K562 (cell line): ENCODE results near the gene ATAD3B. TPM values are rescaled to one million over a fixed set of nuclear protein-coding genes. Genes with fewer than 3 reads are reported as not detected.

ENCODE experiments used
- ATAC-seq: fragments of 200-7000 bp; cut with Tn5 transposase; 3 replicates; pipeline ENCODE4 v1.9.1; 2020; ENCODE audit warnings: moderate library complexity
- BruUV-seq: library from RNA; stranded (reverse); fragments of 400-500 nt; replicated peaks from 2 replicates; lab custom pipeline; 2021; lab: Mats Ljungman, UMichigan
- CTCF ChIA-PET: fragments of 300-600 bp; formaldehyde crosslinking; extraction: SDS; loops from one replicate; lab custom pipeline; 2021; ENCODE audit warnings: low intra/inter-chr PET ratio; lab: Yijun Ruan, JAX
- POLR2A ChIA-PET: fragments of 300-600, 350-650 bp; sonication (Branson Sonifier 250); formaldehyde crosslinking; extraction: SDS; loops from one replicate; lab custom pipeline; 2021; ENCODE audit warnings: antibody characterized with exemption, inconsistent platforms; lab: Yijun Ruan, JAX
- DNase-seq, 4 experiments: peaks; one replicate each; pipeline versions ENCODE4 v3.0.0 to v3.0.0-alpha.2; 2011 to 2018; ENCODE audit warnings: low spot score in 3 of 4, mixed read lengths in 3 of 4; ENCODE audit errors: extremely low read depth in 1 of 4
- FAIRE-seq: peaks from 2 replicates; lab custom pipeline; 2011; peaks lifted over from hg19 to GRCh38; lab: Jason Lieb, UNC
- H2AFZ ChIP-seq: 2 replicates; pipeline ENCODE4 v1.6.0; 2011; ENCODE audit warnings: low read depth, low read length, control low read depth, inconsistent platforms
- H3K27ac ChIP-seq: fragments of 200-600 bp; 3 replicates; pipeline ENCODE4 v1.8.0; 2011; ENCODE audit warnings: low read depth, mild to moderate bottlenecking, control low read depth, inconsistent platforms, low read length, moderate library complexity, mixed read lengths; ENCODE audit errors: extremely low read depth
- H3K27me3 ChIP-seq, 2 experiments: fragments of 300-600 bp in 1 of 2; 2 replicates in 1 of 2; 3 replicates in 1 of 2; pipeline versions ENCODE4 v1.6.0 to v1.8.0; 2011; ENCODE audit warnings: inconsistent platforms in 2 of 2, low read length in 2 of 2, mild to moderate bottlenecking in 1 of 2, mixed read lengths in 1 of 2, moderate library complexity in 1 of 2; ENCODE audit not compliant: control insufficient read depth in 2 of 2, insufficient read depth in 2 of 2
- H3K36me3 ChIP-seq: fragments of 300-600 bp; 3 replicates; pipeline ENCODE4 v1.8.0; 2011; ENCODE audit warnings: mild to moderate bottlenecking, low read length, inconsistent platforms; ENCODE audit not compliant: control insufficient read depth, insufficient read depth
- H3K4me1 ChIP-seq, 2 experiments: fragments of 200-600 bp in 1 of 2; replicated peaks in 1 of 2; 2 replicates in 1 of 2; 3 replicates in 1 of 2; pipeline versions ENCODE4 v1.5.1 to v1.8.0; 2011; ENCODE audit warnings: inconsistent platforms in 2 of 2, low read length in 2 of 2, mild to moderate bottlenecking in 1 of 2, mixed read lengths in 1 of 2, moderate library complexity in 1 of 2; ENCODE audit not compliant: control insufficient read depth in 2 of 2, insufficient read depth in 2 of 2
- H3K4me2 ChIP-seq: 2 replicates; pipeline ENCODE4 v1.6.1; 2011; ENCODE audit warnings: low read length, control low read depth, inconsistent platforms, mixed read lengths; ENCODE audit not compliant: insufficient read depth
- H3K4me3 ChIP-seq: fragments of 200-600 bp; sonication (generic), shearing (Covaris generic); 2 replicates; pipeline ENCODE4 v1.5.1; 2016; ENCODE audit warnings: control low read depth, inconsistent platforms
- H3K79me2 ChIP-seq: fragments of 200-600 bp; 3 replicates; pipeline ENCODE4 v1.8.0; 2011; ENCODE audit warnings: low read length, inconsistent platforms; ENCODE audit not compliant: control insufficient read depth, insufficient read depth
- H3K9ac ChIP-seq, 2 experiments: 2 replicates each; pipeline versions ENCODE4 v1.6.0 to v1.6.1; 2011; ENCODE audit warnings: low read depth in 2 of 2, low read length in 2 of 2, control low read depth in 1 of 2, inconsistent platforms in 1 of 2, mild to moderate bottlenecking in 1 of 2, mixed read lengths in 1 of 2; ENCODE audit not compliant: insufficient read depth in 1 of 2
- H3K9me1 ChIP-seq: one replicate; pipeline ENCODE4 v1.6.0; 2011; ENCODE audit warnings: inconsistent platforms, mild to moderate bottlenecking, low read length, moderate library complexity; ENCODE audit not compliant: control insufficient read depth, insufficient read depth
- H3K9me3 ChIP-seq: replicated peaks from 2 replicates; pipeline ENCODE4 v1.5.1; 2011; ENCODE audit warnings: low read depth, low read length, inconsistent platforms; ENCODE audit not compliant: control insufficient read depth, insufficient read depth
- H4K20me1 ChIP-seq: replicated peaks from 2 replicates; pipeline ENCODE4 v1.6.1; 2011; ENCODE audit warnings: low read length, inconsistent platforms, mixed read lengths; ENCODE audit not compliant: control insufficient read depth, insufficient read depth
- NR2C1 ChIP-seq, 2 experiments: fragments of 450-650 bp; IDR thresholded peaks; 2 replicates each; pipeline ENCODE4 v1.6.1; 2017; ENCODE audit warnings: mild to moderate bottlenecking in 2 of 2, antibody characterized with exemption in 1 of 2, inconsistent platforms in 1 of 2, missing compliant biosample characterization in 1 of 2, missing genetic modification characterization in 1 of 2
- PURB ChIP-seq: sonication (generic); formaldehyde crosslinking; IDR thresholded peaks from 2 replicates; pipeline ENCODE4 v1.9.0; 2021; ENCODE audit warnings: low read depth, mild to moderate bottlenecking, missing genetic modification reagents
- WGBS: fragments of 100-300 bp; shearing (Covaris generic); methylation state at CpG from one replicate; pipeline ENCODE4 v1.1.6; 2016; ENCODE audit warnings: low coverage, mixed read lengths; ENCODE audit not compliant: insufficient coverage; ENCODE audit errors: missing lambda C conversion rate; 5-methylcytosine and 5-hydroxymethylcytosine counted together
- in situ Hi-C: fragments of 300-500 bp; cut with MboI; formaldehyde crosslinking; loops from 4 replicates; pipeline ENCODE4 v1.15.0; 2018; ENCODE audit warnings: inconsistent platforms, mixed read lengths
- intact Hi-C: fragments of 100-400 bp; cut with micrococcal nuclease; formaldehyde crosslinking; loops from 2 replicates; pipeline ENCODE4 v1.14.2; 2022
- polyA plus RNA-seq, 8 experiments: library from polyadenylated mRNA; depleted of rRNA in 4 of 8; stranded (reverse) in 5 of 8; unstranded in 3 of 8; fragments of >200 nt; fragmentation: Nextera tagmentation in 2 of 8; fragmentation: Illumina TruSeq in 1 of 8; extraction: Ambion mirVana in 2 of 8; extraction: Trizol in 1 of 8; gene quantifications; 2 replicates each; pipeline versions ENCODE4 v1.2.1 to v1.2.3, GENCODE V29; 2011 to 2014; ENCODE audit warnings: inconsistent platforms in 1 of 8, missing spikeins in 1 of 8
- total RNA-seq, 7 experiments: library from RNA; depleted of rRNA in 6 of 7; stranded (reverse); fragments of >200 nt in 6 of 7; fragmentation: Illumina TruSeq in 2 of 7; extraction: Trizol in 2 of 7; gene quantifications; 2 replicates each; pipeline versions ENCODE4 v1.2.1 to v1.2.3, GENCODE V29; 2011 to 2021; ENCODE audit warnings: low replicate concordance in 1 of 7
- TF ChIP-seq, protein P1 (sequence below): fragments of 450-650 bp; IDR thresholded peaks from one replicate; pipeline ENCODE4 v1.6.1; 2018; ENCODE audit warnings: mild to moderate bottlenecking, moderate library complexity; ENCODE audit not compliant: partially characterized antibody

Gene ATAD3B
- total and polyA plus RNA-seq, 9 of the 15 experiments (the other 6 are each of a cell fraction or from before 2014, with no cell fraction given), result 0.07 to 113 (median 27.7) TPM

GRCh38 chr1:1425753-1426495 is 45.6 kb upstream of the ATAD3B start:
- intact Hi-C loops, result no loop called here
- peak in 1 of 4 experiments; percentile 66 for DNase-seq
- Histone ChIP-seq H3K4me2 (no peak overlapping the region), H3K9me3 (no peaks in the 10 kb centered on the region), H3K27ac (no peak overlapping the region), H3K4me1 (peaks cover 4 to 52% of the 10 kb centered on the region in 2 experiments), H3K4me3 (no peak overlapping the region), H3K9ac (peak overlapping the region in 1 of 2 experiments; percentile 74; a peak in 2 of 4 replicates), H3K36me3 (no peaks in the 10 kb centered on the region), H3K79me2 (no peaks in the 10 kb centered on the region), H4K20me1 (no peaks in the 10 kb centered on the region), H3K27me3 (no peaks in the 10 kb centered on the region), H2AFZ (no peak overlapping the region), H3K9me1 (no peaks in the 10 kb centered on the region)
- POLR2A ChIA-PET, result interaction anchor here (0.6 to 1.8 kb wide), 2 partner anchors 17 to 18 kb away, joined by 4 read pairs; no protein-coding TSS in a partner anchor
- in situ Hi-C loops, result no loop called here
- TF ChIP-seq, protein P1, sequence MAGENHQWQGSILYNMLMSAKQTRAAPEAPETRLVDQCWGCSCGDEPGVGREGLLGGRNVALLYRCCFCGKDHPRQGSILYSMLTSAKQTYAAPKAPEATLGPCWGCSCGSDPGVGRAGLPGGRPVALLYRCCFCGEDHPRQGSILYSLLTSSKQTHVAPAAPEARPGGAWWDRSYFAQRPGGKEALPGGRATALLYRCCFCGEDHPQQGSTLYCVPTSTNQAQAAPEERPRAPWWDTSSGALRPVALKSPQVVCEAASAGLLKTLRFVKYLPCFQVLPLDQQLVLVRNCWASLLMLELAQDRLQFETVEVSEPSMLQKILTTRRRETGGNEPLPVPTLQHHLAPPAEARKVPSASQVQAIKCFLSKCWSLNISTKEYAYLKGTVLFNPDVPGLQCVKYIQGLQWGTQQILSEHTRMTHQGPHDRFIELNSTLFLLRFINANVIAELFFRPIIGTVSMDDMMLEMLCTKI, result no peak
- TF ChIP-seq PURB (CRISPR knock-in tag) (no peak), NR2C1 (IDR thresholded peaks at IDR 0.05) (peak; percentile 31; the same call in 1 of the 2 replicates), NR2C1 (tag; IDR thresholded peaks at IDR 0.05) (peak; percentile 36; the same call in 1 of the 2 replicates)
- no peak for FAIRE-seq
- CTCF ChIA-PET, result no interaction called here
- ATAC-seq, result peak; percentile 47
- no TSS peak for BruUV-seq
- WGBS, result 64% methylated on average over 29 of the region's 33 CpGs
